GM19025 (cell line): ENCODE measurements around the gene ADAM23.

Experiments
- ATAC-seq: cut with Tn5 transposase; IDR thresholded peaks from one replicate; pipeline ENCODE4 v1.9.1; 2021; ENCODE audit warnings: mild to moderate bottlenecking, low read depth, moderate library complexity; ENCODE audit not compliant: unreplicated experiment

Gene ADAM23

GRCh38 chr2:206626108-206626507 lies 182.8 kb downstream of the ADAM23 start:
- no peak for ATAC-seq

DNA sequence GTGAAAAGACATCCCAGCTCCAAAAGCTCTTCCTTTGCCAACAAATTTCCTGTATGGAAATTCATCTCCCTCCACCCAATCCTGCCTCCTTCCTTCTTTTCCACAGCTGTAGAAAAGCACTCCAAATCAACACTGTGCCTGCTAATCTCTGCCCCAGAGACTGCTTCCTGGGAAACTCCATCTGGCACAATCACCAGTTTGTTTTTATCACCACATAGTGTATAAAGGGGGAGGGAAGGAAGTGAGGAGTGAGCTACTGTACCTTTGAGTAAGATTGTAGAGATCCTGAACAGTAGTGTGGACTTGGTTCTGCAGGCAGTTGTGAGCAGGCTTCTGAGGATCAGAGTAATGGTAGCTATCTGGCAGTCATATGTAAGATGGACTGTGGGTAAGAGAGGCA lies 184.3 kb downstream of the ADAM23 start:
- ATAC-seq = no peak

- ATAC-seq = no peak
Observed at GRCh38 chr2:206631340-206631739, 188.0 kb downstream of the ADAM23 start.

DNA sequence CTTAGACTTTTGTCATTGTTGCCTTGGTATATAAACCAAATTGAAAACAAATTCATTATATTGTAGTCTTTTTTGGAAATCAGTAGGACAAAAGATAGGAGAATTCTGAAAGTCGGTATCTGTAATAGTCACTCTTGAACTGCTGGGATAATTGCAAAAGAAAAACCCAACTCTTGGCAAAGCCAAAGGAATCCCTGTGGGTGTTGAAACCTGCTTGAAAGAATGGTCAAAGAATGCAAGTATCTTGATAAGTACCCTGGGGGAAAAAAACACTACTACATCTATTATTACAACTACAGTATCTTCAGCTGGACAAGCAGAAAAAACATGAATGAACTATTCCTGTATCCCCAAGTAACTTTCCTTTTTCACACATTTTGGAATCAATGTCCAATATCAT lies 191.7 kb downstream of the ADAM23 start:
- no peak for ATAC-seq

DNA sequence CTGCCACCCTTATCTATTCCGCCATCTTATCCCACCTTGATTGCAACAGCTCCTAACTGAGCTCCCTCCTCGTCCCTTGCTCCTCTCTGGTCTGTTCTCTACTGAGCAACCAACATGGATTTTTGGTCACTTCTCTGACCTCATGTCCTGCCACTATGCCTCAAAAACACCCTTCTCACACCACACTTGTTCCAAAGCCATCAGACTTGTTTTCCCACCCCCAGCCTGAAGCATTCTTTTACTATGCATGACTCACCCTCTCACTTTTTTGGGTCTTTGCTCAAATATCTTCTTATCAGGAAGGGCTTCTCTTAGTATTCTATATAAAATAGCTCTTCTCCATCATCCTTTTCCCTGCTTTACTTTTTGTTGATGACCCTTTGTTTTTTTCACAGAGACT lies 196.3 kb downstream of the ADAM23 start:
- ATAC-seq = no peak

- ATAC-seq = no peak
Observed at GRCh38 chr2:206641226-206641625, 197.9 kb downstream of the ADAM23 start.

- no peak for ATAC-seq
Observed at GRCh38 chr2:206642075-206643025, 199.0 kb downstream of the ADAM23 start, which contains the start of gene FAM237A. TSS of gene FAM237A (plus strand) at chr2:206642487. CDS start at chr2:206644237, 1,750 bp downstream.

- ATAC-seq = no peak
Observed at GRCh38 chr2:206647985-206648384, 204.7 kb downstream of the ADAM23 start.

DNA sequence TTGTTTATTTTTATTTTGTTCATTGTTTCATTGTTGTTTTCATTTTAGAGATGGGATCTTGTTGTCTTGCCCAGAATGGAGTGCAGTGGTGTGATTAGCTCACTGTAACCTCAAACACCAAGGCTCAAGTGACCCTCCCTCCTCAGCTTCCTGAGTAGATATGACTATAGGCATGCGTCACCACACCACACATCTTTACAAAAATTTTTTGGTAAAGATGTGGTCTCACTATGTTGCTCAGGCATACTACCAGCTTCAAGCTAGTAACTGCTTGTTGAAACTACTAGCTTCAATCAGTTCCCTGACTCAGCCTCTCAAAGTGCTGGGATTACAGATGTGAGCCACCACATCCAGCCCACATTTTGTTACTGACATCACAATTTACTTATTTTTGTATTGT lies 213.8 kb downstream of the ADAM23 start:
- no peak for ATAC-seq

DNA sequence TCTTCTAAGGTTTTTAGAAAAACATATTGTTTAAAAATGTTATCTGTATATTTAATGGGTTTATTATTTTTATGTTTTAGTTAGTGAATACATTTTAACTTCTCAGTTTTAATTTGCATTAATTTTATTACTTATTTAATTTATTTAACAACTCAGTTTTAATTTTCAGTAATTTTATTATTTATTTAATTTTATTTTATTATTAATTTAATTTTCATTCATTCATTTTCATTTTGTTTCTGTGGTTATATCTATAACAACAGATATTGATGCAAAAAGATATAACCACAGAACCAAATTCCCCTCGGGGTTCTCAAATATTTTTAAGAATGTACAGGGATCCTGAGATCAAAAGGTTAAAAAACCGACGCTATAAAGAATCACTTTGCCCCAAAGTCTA lies 221.9 kb downstream of the ADAM23 start:
- no peak for ATAC-seq
